ENCODE measurements around the gene C9orf85. TPM values are rescaled to one million over a fixed set of nuclear protein-coding genes. Genes with fewer than 3 reads are reported as not detected.
"Not testable (repeated sequence)": the region's sequence is repeated elsewhere in the genome, so short reads cannot be mapped to it uniquely, and the experiment has no call there.

Gene C9orf85
- total RNA-seq, 1 experiment from 2014 or later, result 20.2 TPM

DNA sequence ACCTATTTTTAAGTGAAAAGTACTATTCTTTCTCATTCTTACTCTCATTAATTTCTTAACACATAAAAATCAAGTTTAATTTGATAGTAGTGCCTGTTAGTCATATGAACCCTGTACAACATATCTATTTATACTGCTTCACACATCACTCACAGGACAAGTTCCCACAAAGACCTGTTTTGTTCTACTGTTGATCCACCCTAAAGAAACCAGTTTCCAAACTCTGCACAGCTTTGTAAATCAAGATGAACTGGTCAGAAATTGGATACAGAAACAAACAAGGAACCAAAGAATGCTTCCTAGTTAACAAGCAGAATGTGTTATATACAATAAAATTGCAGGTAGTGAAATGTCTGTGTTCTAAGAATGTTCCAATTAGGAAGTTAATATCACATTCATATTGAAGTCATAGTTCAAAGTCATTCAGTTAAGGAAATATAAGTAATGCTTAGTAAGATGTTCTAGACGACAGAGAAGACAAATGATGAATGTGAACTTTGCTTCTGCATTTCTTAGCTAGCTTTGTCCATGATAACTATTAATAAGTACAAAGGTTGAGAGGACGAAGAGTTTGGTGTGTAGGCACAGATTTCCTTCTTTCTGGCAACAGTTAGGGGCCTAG, 33.4 kb downstream of the C9orf85 start:
- ATAC-seq, result no peak
- TF ChIP-seq, protein P1, sequence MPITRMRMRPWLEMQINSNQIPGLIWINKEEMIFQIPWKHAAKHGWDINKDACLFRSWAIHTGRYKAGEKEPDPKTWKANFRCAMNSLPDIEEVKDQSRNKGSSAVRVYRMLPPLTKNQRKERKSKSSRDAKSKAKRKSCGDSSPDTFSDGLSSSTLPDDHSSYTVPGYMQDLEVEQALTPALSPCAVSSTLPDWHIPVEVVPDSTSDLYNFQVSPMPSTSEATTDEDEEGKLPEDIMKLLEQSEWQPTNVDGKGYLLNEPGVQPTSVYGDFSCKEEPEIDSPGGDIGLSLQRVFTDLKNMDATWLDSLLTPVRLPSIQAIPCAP (CRISPR knock-in tag; IDR thresholded peaks at IDR 0.05), result no peak
- TF ChIP-seq SOX15 (CRISPR knock-in tag; IDR thresholded peaks at IDR 0.05), result no peak
- TF ChIP-seq, protein P2, sequence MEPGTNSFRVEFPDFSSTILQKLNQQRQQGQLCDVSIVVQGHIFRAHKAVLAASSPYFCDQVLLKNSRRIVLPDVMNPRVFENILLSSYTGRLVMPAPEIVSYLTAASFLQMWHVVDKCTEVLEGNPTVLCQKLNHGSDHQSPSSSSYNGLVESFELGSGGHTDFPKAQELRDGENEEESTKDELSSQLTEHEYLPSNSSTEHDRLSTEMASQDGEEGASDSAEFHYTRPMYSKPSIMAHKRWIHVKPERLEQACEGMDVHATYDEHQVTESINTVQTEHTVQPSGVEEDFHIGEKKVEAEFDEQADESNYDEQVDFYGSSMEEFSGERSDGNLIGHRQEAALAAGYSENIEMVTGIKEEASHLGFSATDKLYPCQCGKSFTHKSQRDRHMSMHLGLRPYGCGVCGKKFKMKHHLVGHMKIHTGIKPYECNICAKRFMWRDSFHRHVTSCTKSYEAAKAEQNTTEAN (CRISPR knock-in tag; IDR thresholded peaks at IDR 0.05), result no peak
- TF ChIP-seq ZNF416 (CRISPR knock-in tag; IDR thresholded peaks at IDR 0.05), result no peak
- TF ChIP-seq CREM (CRISPR knock-in tag; IDR thresholded peaks at IDR 0.05), result no peak
- TF ChIP-seq, protein P3, sequence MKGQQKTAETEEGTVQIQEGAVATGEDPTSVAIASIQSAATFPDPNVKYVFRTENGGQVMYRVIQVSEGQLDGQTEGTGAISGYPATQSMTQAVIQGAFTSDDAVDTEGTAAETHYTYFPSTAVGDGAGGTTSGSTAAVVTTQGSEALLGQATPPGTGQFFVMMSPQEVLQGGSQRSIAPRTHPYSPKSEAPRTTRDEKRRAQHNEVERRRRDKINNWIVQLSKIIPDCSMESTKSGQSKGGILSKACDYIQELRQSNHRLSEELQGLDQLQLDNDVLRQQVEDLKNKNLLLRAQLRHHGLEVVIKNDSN (CRISPR knock-in tag; IDR thresholded peaks at IDR 0.05), result no peak
- TF ChIP-seq, protein P4, sequence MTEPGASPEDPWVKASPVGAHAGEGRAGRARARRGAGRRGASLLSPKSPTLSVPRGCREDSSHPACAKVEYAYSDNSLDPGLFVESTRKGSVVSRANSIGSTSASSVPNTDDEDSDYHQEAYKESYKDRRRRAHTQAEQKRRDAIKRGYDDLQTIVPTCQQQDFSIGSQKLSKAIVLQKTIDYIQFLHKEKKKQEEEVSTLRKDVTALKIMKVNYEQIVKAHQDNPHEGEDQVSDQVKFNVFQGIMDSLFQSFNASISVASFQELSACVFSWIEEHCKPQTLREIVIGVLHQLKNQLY (CRISPR knock-in tag; IDR thresholded peaks at IDR 0.05), result no peak
- no peak for TF ChIP-seq JUN (CRISPR knock-in tag; IDR thresholded peaks at IDR 0.05)
- no peak for TF ChIP-seq PRRX2 (CRISPR knock-in tag; IDR thresholded peaks at IDR 0.05)
- TF ChIP-seq ZBTB21 (CRISPR knock-in tag; IDR thresholded peaks at IDR 0.05; ENCODE audit: borderline replicate concordance), result no peak
- TF ChIP-seq SP1 (CRISPR knock-in tag; conservative IDR thresholded peaks at IDR 0.05), result no peak
- TF ChIP-seq, protein P5, sequence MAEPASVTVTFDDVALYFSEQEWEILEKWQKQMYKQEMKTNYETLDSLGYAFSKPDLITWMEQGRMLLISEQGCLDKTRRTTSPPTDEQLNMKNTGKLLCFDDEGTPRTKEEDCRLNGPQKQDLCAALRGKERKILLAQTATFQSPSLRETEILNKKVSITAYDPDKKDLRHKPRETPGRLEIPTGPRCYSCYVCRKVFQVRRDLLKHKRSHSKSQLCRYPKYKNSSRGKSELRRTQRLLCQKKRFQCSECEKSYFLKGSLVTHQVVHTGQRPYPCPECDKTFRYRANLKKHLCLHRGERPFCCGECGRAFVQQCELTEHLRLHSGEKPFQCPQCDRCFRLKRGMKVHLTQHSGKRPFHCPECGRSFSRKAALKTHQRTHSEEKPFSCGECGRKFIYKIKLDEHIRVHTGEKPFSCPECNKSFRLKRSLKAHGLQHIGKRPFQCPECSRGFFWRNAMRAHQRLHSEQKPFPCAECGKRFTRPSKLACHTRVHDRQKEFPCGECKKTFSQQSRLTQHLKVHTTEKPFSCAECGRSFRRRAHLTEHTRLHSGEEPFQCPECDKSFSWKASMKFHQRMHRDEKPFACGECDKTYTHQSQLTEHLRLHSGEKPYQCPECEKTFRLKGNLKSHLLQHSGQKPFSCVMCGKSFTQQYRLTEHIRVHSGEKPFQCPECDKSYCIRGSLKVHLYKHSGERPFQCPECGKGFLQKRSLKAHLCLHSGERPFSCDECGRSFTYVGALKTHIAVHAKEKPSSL (CRISPR knock-in tag; conservative IDR thresholded peaks at IDR 0.05), result no peak
- TF ChIP-seq ATF1 (CRISPR knock-in tag; IDR thresholded peaks at IDR 0.05), result no peak
- TF ChIP-seq ESRRA (CRISPR knock-in tag; IDR thresholded peaks at IDR 0.05; ENCODE audit: borderline replicate concordance), result no peak
- POLR2A ChIA-PET, result interaction anchor here (0.6 kb wide), 1 partner anchor 495 kb away, joined by 3 read pairs; no protein-coding TSS in a partner anchor
- H3K4me1 Mint-ChIP-seq, result peaks cover 56% of the 10 kb centered on the region
- H3K36me3 Mint-ChIP-seq, result peaks cover 5% of the 10 kb centered on the region
- H3K27ac Mint-ChIP-seq, result peak overlapping the region; percentile 81
- CTCF ChIA-PET, result interaction anchor here (1.9 kb wide), 1 partner anchor 80 kb away, joined by 4 read pairs; no protein-coding TSS in a partner anchor
- H3K9me3 Mint-ChIP-seq, result no peaks in the 10 kb centered on the region; the same call in 1 of the 2 replicates
- no peak overlapping the region for H3K4me3 Mint-ChIP-seq
- no peak for DNase-seq (ENCODE audit: low spot score)
- H3K27me3 Mint-ChIP-seq (ENCODE audit: low read depth), result no peaks in the 10 kb centered on the region

DNA sequence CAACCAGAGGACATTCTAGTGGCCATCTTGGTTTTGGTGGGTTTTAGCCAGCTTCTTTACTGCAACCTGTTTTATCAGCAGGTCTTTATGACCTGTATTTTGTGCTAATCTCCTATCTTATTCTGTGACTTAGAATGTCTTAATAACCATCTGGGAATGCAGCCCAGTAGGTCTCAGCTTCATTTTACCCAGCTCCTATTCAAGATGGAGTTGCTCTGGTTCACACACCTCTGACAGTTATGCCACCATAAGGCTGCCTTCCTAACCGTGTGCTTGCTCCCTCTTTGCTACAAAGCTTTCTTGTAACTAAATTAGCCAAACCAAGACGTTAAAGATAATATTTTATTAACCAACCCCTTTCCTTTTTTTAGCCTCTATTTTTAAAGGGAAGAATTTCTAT, 43.2 kb downstream of the C9orf85 start:
- Mint-ChIP-seq H3K4me1 (peaks cover 75% of the 10 kb centered on the region), H3K27ac (peak overlapping the region; percentile 62; the same call in 1 of the 2 replicates)
- CTCF ChIA-PET; DNase-seq (ENCODE audit: low spot score); H3K27me3 Mint-ChIP-seq (ENCODE audit: low read depth); ATAC-seq; H3K36me3 Mint-ChIP-seq; H3K4me3 Mint-ChIP-seq; H3K9me3 Mint-ChIP-seq: not testable (repeated sequence)
- 0 out of 2 replicates have a peak, but pooled peaks have one; percentile 71 for TF ChIP-seq MXD4 (CRISPR knock-in tag; IDR thresholded peaks at IDR 0.05; ENCODE audit: borderline replicate concordance)
- POLR2A ChIA-PET, result interaction anchor here (0.6 kb wide), 1 partner anchor 41 kb away, joined by 3 read pairs; no protein-coding TSS in a partner anchor

DNA sequence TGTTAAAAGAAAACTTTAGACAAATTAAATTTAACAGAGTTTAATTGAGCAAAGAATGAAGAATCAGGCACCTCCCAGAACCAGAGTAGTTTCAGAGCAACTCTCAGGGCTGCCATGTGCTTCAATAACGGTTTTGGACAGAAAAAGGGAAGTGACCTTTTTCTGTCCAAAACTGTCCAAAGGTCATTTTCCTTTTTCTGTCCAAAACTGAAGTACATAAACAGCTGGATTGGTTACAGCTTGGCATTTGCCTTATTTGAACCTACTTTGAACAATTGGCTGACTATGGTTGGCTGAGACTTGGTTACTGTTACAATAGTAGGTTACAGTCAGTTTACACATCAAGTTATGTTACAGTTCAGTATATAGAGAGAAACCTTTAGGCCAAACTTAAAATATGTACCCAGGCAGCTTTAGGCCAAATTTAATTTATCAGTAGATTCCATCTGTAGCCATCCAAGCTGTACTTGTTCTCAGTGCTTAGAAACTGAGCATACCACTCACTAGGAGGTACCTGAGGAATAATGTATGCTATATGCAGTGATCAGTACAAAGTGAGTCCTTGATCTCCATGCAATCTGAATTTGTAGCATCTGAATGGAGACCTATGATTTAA, 44.0 kb downstream of the C9orf85 start:
- no peak for ATAC-seq
- Mint-ChIP-seq H3K27ac (no peak overlapping the region), H3K27me3 (ENCODE audit: low read depth) (no peaks in the 10 kb centered on the region), H3K9me3 (no peaks in the 10 kb centered on the region), H3K4me3 (no peak overlapping the region), H3K4me1 (peaks cover 73% of the 10 kb centered on the region), H3K36me3 (no peaks in the 10 kb centered on the region)
- ChIA-PET CTCF (no interaction called here), POLR2A (no interaction called here)
- no peak for DNase-seq (ENCODE audit: low spot score)
- no peak for TF ChIP-seq JAZF1 (CRISPR knock-in tag; IDR thresholded peaks at IDR 0.05)
- TF ChIP-seq, protein P6, sequence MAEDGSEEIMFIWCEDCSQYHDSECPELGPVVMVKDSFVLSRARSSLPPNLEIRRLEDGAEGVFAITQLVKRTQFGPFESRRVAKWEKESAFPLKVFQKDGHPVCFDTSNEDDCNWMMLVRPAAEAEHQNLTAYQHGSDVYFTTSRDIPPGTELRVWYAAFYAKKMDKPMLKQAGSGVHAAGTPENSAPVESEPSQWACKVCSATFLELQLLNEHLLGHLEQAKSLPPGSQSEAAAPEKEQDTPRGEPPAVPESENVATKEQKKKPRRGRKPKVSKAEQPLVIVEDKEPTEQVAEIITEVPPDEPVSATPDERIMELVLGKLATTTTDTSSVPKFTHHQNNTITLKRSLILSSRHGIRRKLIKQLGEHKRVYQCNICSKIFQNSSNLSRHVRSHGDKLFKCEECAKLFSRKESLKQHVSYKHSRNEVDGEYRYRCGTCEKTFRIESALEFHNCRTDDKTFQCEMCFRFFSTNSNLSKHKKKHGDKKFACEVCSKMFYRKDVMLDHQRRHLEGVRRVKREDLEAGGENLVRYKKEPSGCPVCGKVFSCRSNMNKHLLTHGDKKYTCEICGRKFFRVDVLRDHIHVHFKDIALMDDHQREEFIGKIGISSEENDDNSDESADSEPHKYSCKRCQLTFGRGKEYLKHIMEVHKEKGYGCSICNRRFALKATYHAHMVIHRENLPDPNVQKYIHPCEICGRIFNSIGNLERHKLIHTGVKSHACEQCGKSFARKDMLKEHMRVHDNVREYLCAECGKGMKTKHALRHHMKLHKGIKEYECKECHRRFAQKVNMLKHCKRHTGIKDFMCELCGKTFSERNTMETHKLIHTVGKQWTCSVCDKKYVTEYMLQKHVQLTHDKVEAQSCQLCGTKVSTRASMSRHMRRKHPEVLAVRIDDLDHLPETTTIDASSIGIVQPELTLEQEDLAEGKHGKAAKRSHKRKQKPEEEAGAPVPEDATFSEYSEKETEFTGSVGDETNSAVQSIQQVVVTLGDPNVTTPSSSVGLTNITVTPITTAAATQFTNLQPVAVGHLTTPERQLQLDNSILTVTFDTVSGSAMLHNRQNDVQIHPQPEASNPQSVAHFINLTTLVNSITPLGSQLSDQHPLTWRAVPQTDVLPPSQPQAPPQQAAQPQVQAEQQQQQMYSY (CRISPR knock-in tag; IDR thresholded peaks at IDR 0.05), result no peak
- TF ChIP-seq, protein P7, sequence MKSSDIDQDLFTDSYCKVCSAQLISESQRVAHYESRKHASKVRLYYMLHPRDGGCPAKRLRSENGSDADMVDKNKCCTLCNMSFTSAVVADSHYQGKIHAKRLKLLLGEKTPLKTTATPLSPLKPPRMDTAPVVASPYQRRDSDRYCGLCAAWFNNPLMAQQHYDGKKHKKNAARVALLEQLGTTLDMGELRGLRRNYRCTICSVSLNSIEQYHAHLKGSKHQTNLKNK (CRISPR knock-in tag; IDR thresholded peaks at IDR 0.05), result no peak
- no peak for TF ChIP-seq RELA (CRISPR knock-in tag; IDR thresholded peaks at IDR 0.05; ENCODE audit: borderline replicate concordance)
- TF ChIP-seq, protein P8, sequence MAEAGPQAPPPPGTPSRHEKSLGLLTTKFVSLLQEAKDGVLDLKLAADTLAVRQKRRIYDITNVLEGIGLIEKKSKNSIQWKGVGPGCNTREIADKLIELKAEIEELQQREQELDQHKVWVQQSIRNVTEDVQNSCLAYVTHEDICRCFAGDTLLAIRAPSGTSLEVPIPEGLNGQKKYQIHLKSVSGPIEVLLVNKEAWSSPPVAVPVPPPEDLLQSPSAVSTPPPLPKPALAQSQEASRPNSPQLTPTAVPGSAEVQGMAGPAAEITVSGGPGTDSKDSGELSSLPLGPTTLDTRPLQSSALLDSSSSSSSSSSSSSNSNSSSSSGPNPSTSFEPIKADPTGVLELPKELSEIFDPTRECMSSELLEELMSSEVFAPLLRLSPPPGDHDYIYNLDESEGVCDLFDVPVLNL (CRISPR knock-in tag; IDR thresholded peaks at IDR 0.05; ENCODE audit: borderline replicate concordance, low read depth), result no peak

Data from WTC11 (cell line).